OCI-LY1 (cell line): Measurements from ENCODE around the gene PDZK1IP1.

ENCODE experiments used
- EZH2 ChIP-seq: fragments of 200-600 bp; sonication (generic), shearing (Covaris generic); IDR thresholded peaks from 2 replicates; pipeline ENCODE4 v1.8.0; 2017; ENCODE audit warnings: borderline replicate concordance, mixed run types, mild to moderate bottlenecking, antibody characterized with exemption, low read length, moderate library complexity, mixed read lengths
- TF ChIP-seq, protein P1 (sequence below): fragments of 200-600 bp; sonication (generic), shearing (Covaris generic); IDR thresholded peaks from 2 replicates; pipeline ENCODE4 v1.5.1; 2017; ENCODE audit warnings: mild to moderate bottlenecking, antibody characterized with exemption, low read length, moderate library complexity, mixed read lengths

DNA sequence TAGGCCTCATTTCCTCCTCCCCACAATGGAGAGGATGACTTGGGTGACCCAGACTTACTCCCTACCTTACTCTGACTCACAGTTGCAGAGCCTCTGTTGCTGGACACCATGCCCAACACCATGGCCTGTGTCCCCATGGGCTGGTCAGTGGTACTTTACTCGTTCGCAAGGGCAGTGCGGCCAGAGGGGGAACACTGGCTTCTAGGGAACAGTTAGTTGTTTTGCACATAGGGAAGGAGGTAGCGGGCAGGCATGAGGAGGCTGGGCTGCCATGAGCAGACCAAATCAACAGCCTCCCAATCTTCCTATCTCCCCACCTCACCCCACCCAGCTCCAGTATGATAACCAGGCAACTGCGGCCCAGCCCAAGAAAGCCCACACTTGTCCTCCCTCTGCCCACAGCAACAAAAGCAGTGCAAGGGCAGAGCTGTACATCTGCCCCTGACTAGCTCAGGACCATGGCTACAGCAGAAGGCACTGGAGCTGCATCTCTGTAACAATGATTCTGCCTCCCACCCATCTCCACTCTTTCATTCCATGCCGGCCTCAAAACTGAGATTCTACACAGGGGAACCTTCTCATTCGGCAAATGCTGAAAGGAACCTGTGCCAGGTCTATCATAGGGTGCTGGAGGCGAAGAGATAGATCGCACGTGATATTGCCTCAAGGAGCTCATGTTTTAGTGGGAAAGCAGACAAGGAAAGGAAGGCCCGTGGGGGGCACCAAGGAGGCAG, 23.6 kb upstream of the PDZK1IP1 start:
- TF ChIP-seq, protein P1, sequence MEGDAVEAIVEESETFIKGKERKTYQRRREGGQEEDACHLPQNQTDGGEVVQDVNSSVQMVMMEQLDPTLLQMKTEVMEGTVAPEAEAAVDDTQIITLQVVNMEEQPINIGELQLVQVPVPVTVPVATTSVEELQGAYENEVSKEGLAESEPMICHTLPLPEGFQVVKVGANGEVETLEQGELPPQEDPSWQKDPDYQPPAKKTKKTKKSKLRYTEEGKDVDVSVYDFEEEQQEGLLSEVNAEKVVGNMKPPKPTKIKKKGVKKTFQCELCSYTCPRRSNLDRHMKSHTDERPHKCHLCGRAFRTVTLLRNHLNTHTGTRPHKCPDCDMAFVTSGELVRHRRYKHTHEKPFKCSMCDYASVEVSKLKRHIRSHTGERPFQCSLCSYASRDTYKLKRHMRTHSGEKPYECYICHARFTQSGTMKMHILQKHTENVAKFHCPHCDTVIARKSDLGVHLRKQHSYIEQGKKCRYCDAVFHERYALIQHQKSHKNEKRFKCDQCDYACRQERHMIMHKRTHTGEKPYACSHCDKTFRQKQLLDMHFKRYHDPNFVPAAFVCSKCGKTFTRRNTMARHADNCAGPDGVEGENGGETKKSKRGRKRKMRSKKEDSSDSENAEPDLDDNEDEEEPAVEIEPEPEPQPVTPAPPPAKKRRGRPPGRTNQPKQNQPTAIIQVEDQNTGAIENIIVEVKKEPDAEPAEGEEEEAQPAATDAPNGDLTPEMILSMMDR: no peak
- no peak for TF ChIP-seq EZH2
